ENCODE results near the gene SAG. TPM values are rescaled to one million over a fixed set of nuclear protein-coding genes. Genes with fewer than 3 reads are reported as not detected.

The SAG gene
- total RNA-seq, 1 experiment from 2014 or later: not detected

DNA sequence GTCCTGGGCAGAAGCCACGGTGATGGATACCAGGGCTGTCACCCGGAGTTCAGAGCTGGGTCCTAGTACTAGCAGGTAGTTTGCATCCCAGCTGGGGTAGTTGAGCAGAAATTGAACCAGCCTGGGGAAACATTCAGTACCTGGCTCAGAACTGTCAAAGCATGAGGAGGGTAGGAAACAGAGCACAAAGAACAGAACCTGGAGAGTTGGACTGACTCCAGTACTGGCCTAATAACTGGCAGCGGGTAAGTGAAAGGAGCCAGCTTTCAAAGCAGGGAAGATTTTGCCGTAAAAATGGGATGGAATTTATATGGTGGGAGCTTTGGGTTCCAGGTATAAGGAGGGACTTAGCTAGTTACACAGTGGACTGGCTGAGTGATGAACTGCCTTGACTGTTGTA lies 32.4 kb upstream of the SAG start:
- no peak overlapping the region for H3K4me3 ChIP-seq (ENCODE audit: low read depth in 2 of 2, low read length in 2 of 2)
- no peaks in the 10 kb centered on the region for H3K27me3 ChIP-seq (ENCODE audit: control insufficient read depth, insufficient read depth, low read length)
- intact Hi-C loops (cut with micrococcal nuclease; ENCODE audit: unreplicated experiment): no loop called here
- no peak for ATAC-seq
- ChIA-PET POLR2A (no interaction called here), CTCF (no interaction called here)
- no TSS peak for BruUV-seq (replicated peaks)
- no peaks in the 10 kb centered on the region for H3K4me1 ChIP-seq (ENCODE audit: control insufficient read depth, insufficient read depth, low read length)
- no peaks in the 10 kb centered on the region for H3K9me3 ChIP-seq (ENCODE audit: control insufficient read depth, insufficient read depth, low read depth, low read length)
- peaks cover 76% of the 10 kb centered on the region for H3K36me3 ChIP-seq (ENCODE audit: control insufficient read depth, insufficient read depth, low read length)
- no peak for DNase-seq (ENCODE audit: low read depth, low spot score)
- in situ Hi-C loops (cut with HindIII; ENCODE audit: low pct_unique_long_range_greater_than_20kb, low sequenced_read_pairs): no loop called here
- TF ChIP-seq SIN3A (IDR thresholded peaks at IDR 0.05; ENCODE audit: borderline replicate concordance, insufficient read depth, low read depth, low read length) (no peak), POLR2AphosphoS5 (IDR thresholded peaks at IDR 0.05; ENCODE audit: low read depth, low read length) (no peak), TCF7L2 (IDR thresholded peaks at IDR 0.05; ENCODE audit: low read depth, low read length) (no peak)
- TF ChIP-seq, protein P1, sequence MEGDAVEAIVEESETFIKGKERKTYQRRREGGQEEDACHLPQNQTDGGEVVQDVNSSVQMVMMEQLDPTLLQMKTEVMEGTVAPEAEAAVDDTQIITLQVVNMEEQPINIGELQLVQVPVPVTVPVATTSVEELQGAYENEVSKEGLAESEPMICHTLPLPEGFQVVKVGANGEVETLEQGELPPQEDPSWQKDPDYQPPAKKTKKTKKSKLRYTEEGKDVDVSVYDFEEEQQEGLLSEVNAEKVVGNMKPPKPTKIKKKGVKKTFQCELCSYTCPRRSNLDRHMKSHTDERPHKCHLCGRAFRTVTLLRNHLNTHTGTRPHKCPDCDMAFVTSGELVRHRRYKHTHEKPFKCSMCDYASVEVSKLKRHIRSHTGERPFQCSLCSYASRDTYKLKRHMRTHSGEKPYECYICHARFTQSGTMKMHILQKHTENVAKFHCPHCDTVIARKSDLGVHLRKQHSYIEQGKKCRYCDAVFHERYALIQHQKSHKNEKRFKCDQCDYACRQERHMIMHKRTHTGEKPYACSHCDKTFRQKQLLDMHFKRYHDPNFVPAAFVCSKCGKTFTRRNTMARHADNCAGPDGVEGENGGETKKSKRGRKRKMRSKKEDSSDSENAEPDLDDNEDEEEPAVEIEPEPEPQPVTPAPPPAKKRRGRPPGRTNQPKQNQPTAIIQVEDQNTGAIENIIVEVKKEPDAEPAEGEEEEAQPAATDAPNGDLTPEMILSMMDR (IDR thresholded peaks at IDR 0.05): no peak
- TF ChIP-seq, protein P2, sequence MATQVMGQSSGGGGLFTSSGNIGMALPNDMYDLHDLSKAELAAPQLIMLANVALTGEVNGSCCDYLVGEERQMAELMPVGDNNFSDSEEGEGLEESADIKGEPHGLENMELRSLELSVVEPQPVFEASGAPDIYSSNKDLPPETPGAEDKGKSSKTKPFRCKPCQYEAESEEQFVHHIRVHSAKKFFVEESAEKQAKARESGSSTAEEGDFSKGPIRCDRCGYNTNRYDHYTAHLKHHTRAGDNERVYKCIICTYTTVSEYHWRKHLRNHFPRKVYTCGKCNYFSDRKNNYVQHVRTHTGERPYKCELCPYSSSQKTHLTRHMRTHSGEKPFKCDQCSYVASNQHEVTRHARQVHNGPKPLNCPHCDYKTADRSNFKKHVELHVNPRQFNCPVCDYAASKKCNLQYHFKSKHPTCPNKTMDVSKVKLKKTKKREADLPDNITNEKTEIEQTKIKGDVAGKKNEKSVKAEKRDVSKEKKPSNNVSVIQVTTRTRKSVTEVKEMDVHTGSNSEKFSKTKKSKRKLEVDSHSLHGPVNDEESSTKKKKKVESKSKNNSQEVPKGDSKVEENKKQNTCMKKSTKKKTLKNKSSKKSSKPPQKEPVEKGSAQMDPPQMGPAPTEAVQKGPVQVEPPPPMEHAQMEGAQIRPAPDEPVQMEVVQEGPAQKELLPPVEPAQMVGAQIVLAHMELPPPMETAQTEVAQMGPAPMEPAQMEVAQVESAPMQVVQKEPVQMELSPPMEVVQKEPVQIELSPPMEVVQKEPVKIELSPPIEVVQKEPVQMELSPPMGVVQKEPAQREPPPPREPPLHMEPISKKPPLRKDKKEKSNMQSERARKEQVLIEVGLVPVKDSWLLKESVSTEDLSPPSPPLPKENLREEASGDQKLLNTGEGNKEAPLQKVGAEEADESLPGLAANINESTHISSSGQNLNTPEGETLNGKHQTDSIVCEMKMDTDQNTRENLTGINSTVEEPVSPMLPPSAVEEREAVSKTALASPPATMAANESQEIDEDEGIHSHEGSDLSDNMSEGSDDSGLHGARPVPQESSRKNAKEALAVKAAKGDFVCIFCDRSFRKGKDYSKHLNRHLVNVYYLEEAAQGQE (IDR thresholded peaks at IDR 0.05; ENCODE audit: insufficient read depth in 1 of 2, low read depth in 2 of 2, low read length in 1 of 2): no peak
- no peak overlapping the region for H3K27ac ChIP-seq (ENCODE audit: low read length)

DNA sequence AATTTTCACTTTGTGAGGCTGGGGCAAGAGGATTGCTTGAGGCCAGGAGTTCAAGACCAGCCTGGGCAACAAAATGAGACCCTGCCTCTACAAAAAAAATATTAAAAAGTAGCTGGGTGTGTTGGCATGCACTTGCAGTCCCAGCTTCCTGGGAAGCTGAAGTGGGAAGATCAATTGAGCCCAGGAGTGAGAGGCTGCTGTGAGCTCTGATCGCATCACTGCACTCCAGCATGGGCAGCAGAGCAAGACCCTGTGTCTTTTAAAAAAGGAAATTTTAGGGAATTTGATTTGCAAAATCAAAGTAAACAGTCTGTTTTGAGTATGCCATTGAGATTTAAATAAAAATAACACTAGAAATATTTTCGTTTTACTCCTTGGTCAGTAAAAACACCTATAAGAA lies 28.7 kb upstream of the SAG start:
- in situ Hi-C loops (cut with HindIII; ENCODE audit: low pct_unique_long_range_greater_than_20kb, low sequenced_read_pairs): no loop called here
- Histone ChIP-seq H3K4me3 (ENCODE audit: low read depth in 2 of 2, low read length in 2 of 2) (no peak overlapping the region), H3K36me3 (ENCODE audit: control insufficient read depth, insufficient read depth, low read length) (peaks cover 69% of the 10 kb centered on the region), H3K27me3 (ENCODE audit: control insufficient read depth, insufficient read depth, low read length) (no peaks in the 10 kb centered on the region), H3K27ac (ENCODE audit: low read length) (no peak overlapping the region), H3K9me3 (ENCODE audit: control insufficient read depth, insufficient read depth, low read depth, low read length) (no peaks in the 10 kb centered on the region), H3K4me1 (ENCODE audit: control insufficient read depth, insufficient read depth, low read length) (no peaks in the 10 kb centered on the region)
- intact Hi-C loops (cut with micrococcal nuclease; ENCODE audit: unreplicated experiment): no loop called here
- no TSS peak for BruUV-seq (replicated peaks)
- no peak for ATAC-seq
- CTCF ChIA-PET: no interaction called here
- POLR2A ChIA-PET: no interaction called here
- TF ChIP-seq SIN3A (IDR thresholded peaks at IDR 0.05; ENCODE audit: borderline replicate concordance, insufficient read depth, low read depth, low read length) (no peak), POLR2AphosphoS5 (IDR thresholded peaks at IDR 0.05; ENCODE audit: low read depth, low read length) (no peak), TCF7L2 (IDR thresholded peaks at IDR 0.05; ENCODE audit: low read depth, low read length) (no peak)
- TF ChIP-seq, protein P2 (IDR thresholded peaks at IDR 0.05; ENCODE audit: insufficient read depth in 1 of 2, low read depth in 2 of 2, low read length in 1 of 2): no peak
- TF ChIP-seq, protein P1 (IDR thresholded peaks at IDR 0.05): no peak
- DNase-seq (ENCODE audit: low read depth, low spot score): no peak

Data from Panc1 (cell line).